HL-60 (cell line): ENCODE measurements around the gene NPR1.

Experiments used
- DNase-seq, 2 experiments: peaks; one replicate each; pipeline ENCODE4 v3.0.0-alpha.2; 2010 to 2020; ENCODE audit warnings: low read depth in 1 of 2, low spot score in 1 of 2
- H3K27ac ChIP-seq: fragments of 250-450 bp; sonication (Bioruptor Pico); replicated peaks from 2 replicates; pipeline ENCODE4 v1.5.1; 2020; ENCODE audit warnings: mild to moderate bottlenecking, moderate library complexity
- H3K27me3 ChIP-seq: fragments of 250-450 bp; sonication (Bioruptor Pico); 2 replicates; pipeline ENCODE4 v1.5.1; 2021; ENCODE audit warnings: mild to moderate bottlenecking, moderate library complexity; ENCODE audit not compliant: insufficient read depth, poor library complexity, severe bottlenecking
- H3K4me3 ChIP-seq: replicated peaks from 2 replicates; pipeline ENCODE4 v1.5.1; 2011; ENCODE audit warnings: mild to moderate bottlenecking, control low read depth, low read length; ENCODE audit not compliant: insufficient read depth
- CTCF ChIP-seq: IDR thresholded peaks from one replicate; pipeline ENCODE4 v1.5.1; 2011; ENCODE audit warnings: low read length, control low read depth, inconsistent platforms; ENCODE audit not compliant: insufficient read depth
- GABPA ChIP-seq: IDR thresholded peaks from 2 replicates; pipeline ENCODE4 v1.6.1; 2012; ENCODE audit warnings: low read depth
- POLR2AphosphoS5 ChIP-seq: IDR thresholded peaks from 2 replicates; pipeline ENCODE4 v1.6.1; 2012; ENCODE audit warnings: low read depth
- REST ChIP-seq: IDR thresholded peaks from 2 replicates; pipeline ENCODE4 v1.6.1; 2012; ENCODE audit warnings: low read depth; ENCODE audit not compliant: insufficient replicate concordance
- SPI1 ChIP-seq: IDR thresholded peaks from 2 replicates; pipeline ENCODE4 v1.6.1; 2012; ENCODE audit warnings: low read depth, mild to moderate bottlenecking, borderline replicate concordance

The NPR1 gene

GRCh38 chr1:153683854-153684253, 5.4 kb downstream of the NPR1 start:
- Histone ChIP-seq H3K27me3 (peaks cover 22% of the 10 kb centered on the region), H3K4me3 (no peak overlapping the region), H3K27ac (no peak overlapping the region)
- no peak for DNase-seq
- TF ChIP-seq POLR2AphosphoS5 (no peak), GABPA (no peak), REST (no peak), CTCF (no peak), SPI1 (no peak)

GRCh38 chr1:153684892-153685291, 6.4 kb downstream of the NPR1 start:
- Histone ChIP-seq H3K27me3 (peaks cover 12% of the 10 kb centered on the region), H3K4me3 (no peak overlapping the region), H3K27ac (no peak overlapping the region)
- no peak for TF ChIP-seq REST
- no peak for TF ChIP-seq SPI1
- no peak for TF ChIP-seq CTCF
- TF ChIP-seq POLR2AphosphoS5 = no peak
- TF ChIP-seq GABPA = no peak
- no peak for DNase-seq

- DNase-seq = no peak
- TF ChIP-seq POLR2AphosphoS5 = no peak
- TF ChIP-seq REST = no peak
- Histone ChIP-seq H3K27me3 (peaks cover 6% of the 10 kb centered on the region), H3K4me3 (no peak overlapping the region), H3K27ac (no peak overlapping the region)
Measured at GRCh38 chr1:153685544-153686340, 7.3 kb downstream of the NPR1 start.
